LoVo (cell line): ENCODE measurements around the gene COL26A1.
"Not testable (repeated sequence)": the region's sequence is repeated elsewhere in the genome, so short reads cannot be mapped to it uniquely, and the experiment has no call there.

Experiments
- DNase-seq: peaks from one replicate; pipeline ENCODE4 v3.0.0-alpha.2; 2016; ENCODE audit warnings: low spot score

The COL26A1 gene

GRCh38 chr7:101598986-101599771, 236.5 kb downstream of the COL26A1 start:
- no peak for DNase-seq

DNA sequence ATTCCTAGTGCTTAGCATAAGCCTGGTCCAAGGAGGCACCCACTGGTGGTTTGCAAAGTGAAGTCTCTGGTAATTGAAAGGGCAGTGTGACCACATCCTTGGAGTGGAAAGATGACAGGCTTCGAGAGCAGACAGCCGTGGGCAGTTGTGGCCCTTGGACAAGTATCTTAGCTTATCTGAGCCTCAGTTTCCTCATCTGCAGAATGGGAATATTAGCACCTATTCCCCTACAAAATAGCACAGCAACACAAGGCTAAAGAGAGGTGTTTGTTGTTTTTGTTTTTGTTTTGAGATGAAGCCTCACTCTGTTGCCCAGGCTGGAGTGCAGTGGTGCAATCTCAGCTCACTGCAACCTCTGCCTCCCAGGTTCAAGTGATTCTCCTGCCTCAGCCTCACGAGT, 237.1 kb downstream of the COL26A1 start:
- DNase-seq, result no peak

- DNase-seq, result no peak
These were observed 239.4 kb downstream of the COL26A1 start for GRCh38 chr7:101602082-101602481.

DNA sequence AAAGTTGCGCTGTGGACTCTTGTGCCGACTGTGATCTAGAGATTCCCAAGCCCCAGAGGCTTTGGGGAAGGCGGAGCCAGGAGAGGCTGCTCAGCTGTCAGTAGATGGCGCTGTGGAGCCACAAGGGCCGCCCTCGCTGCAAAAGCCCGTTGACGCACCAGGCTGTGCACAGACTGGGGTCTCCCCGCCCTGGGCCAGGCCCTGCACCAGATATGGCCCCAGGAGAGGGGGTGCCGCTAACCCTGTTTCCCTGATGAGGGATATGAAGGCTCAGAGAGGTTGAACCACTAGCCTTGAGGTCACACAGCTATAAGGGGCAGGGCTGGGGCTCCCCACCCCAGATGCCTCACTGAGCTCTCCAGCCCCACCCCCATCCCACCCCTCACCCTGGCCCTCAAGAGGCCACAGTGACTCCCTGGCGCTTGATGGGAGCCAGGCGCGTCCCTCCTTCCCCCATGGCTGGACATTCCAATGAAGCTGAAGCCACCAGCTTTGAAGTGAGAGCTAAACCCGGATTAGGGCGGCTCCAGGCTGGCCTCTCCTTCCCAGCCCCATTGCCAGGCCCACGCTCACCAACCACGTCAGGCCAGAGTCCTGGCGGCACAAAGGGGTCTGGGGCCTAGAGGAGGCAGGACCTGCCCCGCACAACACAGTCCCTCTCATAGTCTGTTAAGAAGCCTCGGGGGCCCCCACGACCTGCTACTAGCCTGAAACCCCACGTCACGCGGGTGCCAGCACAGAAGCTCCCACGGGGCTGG, 240.0 kb downstream of the COL26A1 start:
- peak; percentile 85 for DNase-seq

DNA sequence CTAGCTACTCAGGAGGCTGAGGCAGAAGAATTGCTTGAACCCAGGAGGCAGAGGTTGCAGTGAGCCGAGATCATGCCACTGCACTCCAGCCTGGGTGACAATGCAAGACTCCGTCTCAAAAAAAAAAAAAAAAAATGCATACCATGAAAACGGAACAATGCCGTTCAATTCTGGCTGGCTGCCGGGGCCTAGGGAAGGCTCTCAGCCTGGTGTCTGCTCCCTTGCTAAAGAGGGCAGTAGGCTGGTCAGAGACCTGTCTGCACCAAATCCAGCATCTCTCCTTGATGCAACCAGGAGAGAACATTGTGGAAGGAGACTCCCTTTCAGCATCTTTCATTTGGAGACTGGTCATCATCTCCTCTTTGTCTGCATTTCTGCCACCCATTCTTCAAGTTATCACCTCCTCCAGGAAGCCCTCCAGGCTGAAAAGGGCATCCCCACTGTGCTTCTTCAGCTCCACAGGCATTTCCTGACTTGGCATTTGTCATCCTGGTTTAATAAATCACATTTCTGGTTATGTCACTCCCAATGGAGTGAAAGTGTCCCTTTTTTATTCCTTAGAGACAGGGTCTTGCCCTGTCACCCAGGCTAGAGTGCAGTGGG, 241.8 kb downstream of the COL26A1 start:
- DNase-seq, result no peak

GRCh38 chr7:101604934-101605332, 242.3 kb downstream of the COL26A1 start:
- DNase-seq, result not testable (repeated sequence)

DNA sequence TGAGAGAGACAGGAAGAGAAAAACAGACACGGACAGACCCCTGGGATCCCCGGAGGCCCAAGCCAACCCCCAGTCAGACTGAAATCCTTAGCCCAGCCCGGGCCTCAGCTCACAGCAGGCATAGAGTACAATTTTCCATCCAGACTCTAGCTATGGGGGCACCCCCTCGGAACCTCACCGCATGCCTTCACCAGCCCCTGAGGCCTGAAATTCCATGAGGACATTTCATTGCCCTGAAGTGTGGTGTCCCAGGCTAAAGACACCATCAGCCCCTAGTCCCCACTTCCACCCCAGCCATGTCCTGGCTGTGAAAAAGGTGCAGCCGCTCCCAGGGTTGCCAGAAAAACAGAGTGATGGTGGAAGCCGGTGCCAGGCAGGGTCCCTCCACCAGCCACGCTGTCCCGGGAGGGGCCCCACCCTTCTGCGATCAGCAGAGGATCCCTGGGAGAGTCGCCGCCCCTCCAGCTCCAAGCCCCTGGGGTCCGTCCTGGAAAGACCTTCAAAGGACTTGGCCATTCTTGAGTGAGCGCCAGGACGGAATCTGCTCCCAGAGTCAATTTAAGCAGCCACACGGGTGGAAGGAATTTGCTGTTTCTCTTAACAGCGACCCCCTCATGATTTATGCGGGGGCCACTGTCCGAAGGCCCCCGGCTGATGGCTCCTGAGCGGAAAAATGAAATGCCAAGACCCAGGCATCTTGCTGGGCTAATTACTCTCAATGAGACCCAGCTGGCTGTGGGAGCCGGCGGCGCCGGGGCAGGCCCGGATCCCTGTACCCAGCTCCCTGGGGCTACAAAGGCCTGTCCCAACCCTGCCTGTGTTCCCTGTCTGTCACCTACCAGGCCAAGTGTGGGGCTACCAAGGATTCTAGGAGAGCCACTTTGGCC, 243.2 kb downstream of the COL26A1 start:
- no peak for DNase-seq

GRCh38 chr7:101606498-101606923, 243.8 kb downstream of the COL26A1 start:
- no peak for DNase-seq
